GM12865 (cell line): ENCODE data around the gene OAF.

Experiments used
- DNase-seq: peaks from one replicate; pipeline ENCODE4 v3.0.0; 2010; ENCODE audit warnings: low read depth
- H3K4me3 ChIP-seq: 2 replicates; pipeline ENCODE4 v1.5.1; 2011; ENCODE audit warnings: mild to moderate bottlenecking, low read depth, low read length, control low read depth
- TF ChIP-seq, protein P1 (sequence below): IDR thresholded peaks from 2 replicates; pipeline ENCODE4 v1.5.1; 2011; ENCODE audit warnings: low read length, control low read depth, low read depth, inconsistent platforms; ENCODE audit not compliant: insufficient read depth; ENCODE audit errors: missing control alignments

The OAF gene

DNA sequence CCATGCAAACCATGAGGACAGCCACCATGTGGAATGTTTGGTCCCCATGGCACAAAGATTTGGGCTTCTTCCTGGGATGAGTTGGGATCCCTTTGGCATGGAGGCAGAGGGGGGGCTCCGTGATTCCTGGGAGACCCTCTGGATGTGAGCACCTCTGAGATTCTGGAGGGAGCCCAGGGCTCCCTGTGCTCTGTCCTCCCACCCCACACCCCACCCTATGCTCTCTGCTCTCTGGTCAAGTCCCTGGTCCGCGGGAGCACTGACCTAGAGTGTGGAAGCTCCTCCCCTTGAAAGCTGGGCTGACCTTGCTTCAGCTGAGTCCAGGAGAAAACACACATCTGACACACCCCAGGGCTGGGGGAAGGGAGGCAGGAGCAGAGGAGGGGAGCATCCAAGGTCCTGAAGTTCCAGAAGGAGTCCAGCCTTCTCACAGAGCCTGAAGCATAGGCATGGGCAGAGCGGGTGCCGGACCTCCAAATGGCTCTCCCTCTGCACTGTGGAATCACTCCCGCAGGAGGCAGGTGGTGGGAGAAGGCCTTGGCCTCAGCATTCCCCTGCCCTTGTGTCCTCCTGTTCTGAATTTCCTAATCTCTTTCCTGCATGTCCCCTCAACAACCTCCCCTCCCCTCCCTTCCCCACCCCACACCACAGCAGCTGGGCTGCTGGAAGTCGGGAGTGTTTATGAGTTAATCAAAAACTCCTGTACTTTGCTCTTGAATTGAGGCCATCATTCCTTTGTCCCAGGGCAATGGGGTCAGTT is 25.7 kb upstream of the OAF start:
- TF ChIP-seq, protein P1, sequence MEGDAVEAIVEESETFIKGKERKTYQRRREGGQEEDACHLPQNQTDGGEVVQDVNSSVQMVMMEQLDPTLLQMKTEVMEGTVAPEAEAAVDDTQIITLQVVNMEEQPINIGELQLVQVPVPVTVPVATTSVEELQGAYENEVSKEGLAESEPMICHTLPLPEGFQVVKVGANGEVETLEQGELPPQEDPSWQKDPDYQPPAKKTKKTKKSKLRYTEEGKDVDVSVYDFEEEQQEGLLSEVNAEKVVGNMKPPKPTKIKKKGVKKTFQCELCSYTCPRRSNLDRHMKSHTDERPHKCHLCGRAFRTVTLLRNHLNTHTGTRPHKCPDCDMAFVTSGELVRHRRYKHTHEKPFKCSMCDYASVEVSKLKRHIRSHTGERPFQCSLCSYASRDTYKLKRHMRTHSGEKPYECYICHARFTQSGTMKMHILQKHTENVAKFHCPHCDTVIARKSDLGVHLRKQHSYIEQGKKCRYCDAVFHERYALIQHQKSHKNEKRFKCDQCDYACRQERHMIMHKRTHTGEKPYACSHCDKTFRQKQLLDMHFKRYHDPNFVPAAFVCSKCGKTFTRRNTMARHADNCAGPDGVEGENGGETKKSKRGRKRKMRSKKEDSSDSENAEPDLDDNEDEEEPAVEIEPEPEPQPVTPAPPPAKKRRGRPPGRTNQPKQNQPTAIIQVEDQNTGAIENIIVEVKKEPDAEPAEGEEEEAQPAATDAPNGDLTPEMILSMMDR, result no peak
- DNase-seq, result no peak
- no peak overlapping the region for H3K4me3 ChIP-seq

DNA sequence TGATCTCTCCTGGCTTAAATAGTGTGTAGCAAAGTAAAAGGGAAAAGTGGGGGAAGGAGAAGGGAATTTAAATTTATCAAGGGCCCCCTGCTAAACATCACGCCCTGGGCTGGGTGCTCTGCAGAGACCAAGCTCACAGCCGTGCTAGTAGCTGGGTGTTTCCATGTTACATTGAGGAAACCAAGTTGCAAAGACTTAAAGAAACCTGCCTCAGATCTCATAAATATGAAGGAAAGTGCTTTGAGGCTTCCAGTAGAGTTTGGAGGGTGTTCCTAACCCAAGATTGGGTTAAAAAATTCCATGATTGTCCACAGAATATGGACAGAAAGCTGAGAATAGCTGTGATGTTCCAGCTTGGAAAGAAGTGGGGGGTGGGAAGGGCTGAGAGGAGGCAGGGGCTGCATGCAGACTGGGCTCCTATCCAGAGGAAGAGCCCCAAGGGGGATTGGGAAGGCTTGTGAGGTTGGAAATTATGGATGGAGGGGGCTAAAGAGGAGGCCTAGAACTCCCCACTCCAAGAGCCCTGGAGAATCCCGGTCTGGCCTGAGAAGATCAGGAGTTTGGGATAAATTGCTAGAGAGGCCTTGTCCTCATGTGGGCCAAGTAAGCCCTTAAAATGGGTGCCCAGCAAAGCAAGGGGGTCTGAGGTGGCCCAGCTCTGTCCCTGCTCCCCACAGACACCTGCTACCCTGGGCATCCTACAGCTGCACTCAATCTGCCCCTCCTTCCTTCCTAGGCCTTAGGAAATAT is 25.0 kb upstream of the OAF start:
- H3K4me3 ChIP-seq, result no peak overlapping the region
- TF ChIP-seq, protein P1, result no peak
- DNase-seq, result no peak

DNA sequence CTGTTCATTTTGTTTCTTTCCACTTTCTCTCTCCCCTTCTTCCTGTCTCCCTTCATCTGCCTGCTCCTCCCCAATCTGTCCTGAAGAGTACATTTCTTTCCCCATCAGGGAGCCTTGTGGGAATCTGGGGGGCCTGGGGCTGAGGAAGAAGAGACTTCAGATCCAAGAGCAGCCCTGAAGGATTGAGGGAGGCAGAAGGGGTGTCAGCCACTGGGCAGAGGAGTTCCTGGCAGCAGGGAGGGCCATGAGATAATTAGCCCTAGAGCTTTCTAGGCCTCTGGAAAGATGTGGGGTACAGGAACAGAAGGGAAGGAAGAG is 24.4 kb upstream of the OAF start:
- no peak for DNase-seq
- TF ChIP-seq, protein P1, result no peak
- no peak overlapping the region for H3K4me3 ChIP-seq

DNA sequence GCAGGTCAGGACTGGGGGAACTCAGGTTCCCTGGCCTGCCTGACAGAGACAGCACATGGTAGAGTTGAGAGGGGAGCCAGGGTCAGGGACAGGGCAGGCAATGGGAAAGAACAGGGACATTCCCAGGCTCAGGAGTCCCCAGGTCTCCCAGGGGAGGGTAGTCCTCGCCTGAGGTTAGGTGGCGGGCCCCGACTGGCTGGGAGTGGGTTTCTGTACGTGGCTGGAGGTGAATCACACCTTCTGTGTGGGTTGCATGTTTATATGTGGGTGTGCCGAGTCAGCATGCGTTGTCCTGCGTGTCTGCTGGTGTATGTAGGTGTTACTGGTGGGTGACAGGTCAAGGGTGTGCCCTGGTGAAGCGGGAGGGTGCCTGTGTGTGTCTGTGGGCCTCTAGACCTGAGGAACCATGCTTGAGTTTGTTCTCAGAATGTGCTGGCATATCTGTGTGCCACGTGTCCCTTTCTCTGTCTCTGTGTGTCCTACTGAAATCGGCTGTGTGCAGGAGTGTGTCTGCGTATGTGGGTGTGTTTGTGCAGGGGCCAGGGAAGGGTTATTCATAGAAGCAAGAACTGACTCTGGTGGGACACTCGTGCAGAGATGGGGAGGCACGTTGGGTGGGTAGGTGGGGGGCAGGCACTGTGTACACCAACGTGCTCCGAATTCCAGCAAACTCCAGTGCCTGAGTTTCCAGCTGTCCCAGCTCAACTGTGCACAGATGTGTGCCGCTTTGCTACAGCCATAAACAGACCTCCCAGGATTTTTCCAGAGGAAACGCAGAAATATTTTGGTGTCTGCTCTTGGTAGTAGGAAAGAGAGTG is 23.8 kb upstream of the OAF start:
- H3K4me3 ChIP-seq, result no peak overlapping the region
- TF ChIP-seq, protein P1, result no peak
- peak; percentile 59 for DNase-seq

DNA sequence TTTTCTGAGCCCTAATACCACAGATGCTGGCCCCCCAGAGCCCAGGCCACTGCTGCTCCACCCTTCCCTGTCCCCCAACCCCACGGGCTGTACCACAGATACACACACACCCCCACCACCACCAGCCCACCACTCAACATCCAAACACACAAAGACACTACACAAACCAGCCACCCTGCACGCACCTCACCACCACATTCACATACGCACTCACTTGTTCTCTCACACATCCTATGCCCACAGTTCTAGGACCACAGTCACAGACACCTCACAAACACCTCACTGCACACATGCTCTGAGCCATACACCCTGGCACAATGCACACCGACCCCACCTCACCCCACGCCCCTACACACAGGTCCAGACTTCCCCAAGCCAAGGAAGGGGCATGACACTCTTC is 22.5 kb upstream of the OAF start:
- TF ChIP-seq, protein P1, result no peak
- DNase-seq, result no peak
- H3K4me3 ChIP-seq, result no peak overlapping the region

DNA sequence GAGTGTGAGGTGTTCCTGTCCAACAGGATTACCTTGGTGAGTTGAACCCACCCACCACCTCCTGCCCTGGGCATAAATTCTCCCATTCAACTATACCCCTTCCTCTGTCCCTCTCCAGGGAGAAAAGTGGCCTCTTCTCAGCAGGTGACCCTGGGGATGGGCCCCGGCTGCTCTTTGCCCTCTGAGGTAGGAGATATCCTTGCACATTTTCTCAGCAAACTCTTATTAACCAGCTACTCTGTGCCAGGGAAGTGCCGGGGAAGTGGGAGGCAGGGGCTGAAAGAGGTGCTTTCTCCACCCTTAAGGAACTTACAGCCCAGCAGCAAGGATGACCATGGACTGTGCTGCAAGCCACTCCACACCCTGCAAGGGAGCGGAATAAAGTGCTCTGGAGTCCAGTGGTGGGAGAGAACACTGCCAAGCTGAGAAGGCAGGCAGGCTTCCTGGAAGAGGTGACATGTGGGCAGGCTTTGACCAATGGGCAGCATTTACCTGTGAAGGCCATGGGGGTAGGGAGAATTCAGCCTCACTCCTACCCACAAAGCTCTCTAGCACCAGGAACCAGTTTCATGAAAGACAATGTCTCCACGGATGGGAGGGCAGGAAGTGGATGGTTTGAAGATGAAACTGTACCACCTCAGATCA is 21.9 kb upstream of the OAF start:
- TF ChIP-seq, protein P1, result no peak
- H3K4me3 ChIP-seq, result no peak overlapping the region
- no peak for DNase-seq
